Astrocyte of the cerebellum (primary cell): ENCODE results near the gene SKOR1.

Experiments used
- DNase-seq: peaks from one replicate; pipeline ENCODE4 v3.0.0-alpha.2; 2011; ENCODE audit warnings: low read depth
- H3K4me3 ChIP-seq: 2 replicates; pipeline ENCODE4 v1.5.1; 2011; ENCODE audit warnings: mild to moderate bottlenecking, low read depth, low read length, moderate library complexity
- CTCF ChIP-seq: IDR thresholded peaks from 2 replicates; pipeline ENCODE4 v1.5.1; 2012; ENCODE audit warnings: low read length, low read depth, moderate library complexity, mild to moderate bottlenecking; ENCODE audit errors: missing control alignments
- in situ Hi-C: cut with HindIII; loops from 2 replicates; pipeline ENCODE4 v1.10.0; 2017; ENCODE audit warnings: low sequenced_read_pairs

Gene SKOR1

GRCh38 chr15:67784856-67785430 lies 40.4 kb upstream of the SKOR1 start:
- no peak for TF ChIP-seq CTCF
- in situ Hi-C loops, result no loop called here
- no peak for DNase-seq
- H3K4me3 ChIP-seq, result no peak overlapping the region

GRCh38 chr15:67785431-67785830 lies 39.9 kb upstream of the SKOR1 start:
- DNase-seq, result no peak
- no peak overlapping the region for H3K4me3 ChIP-seq
- no peak for TF ChIP-seq CTCF
- in situ Hi-C loops, result no loop called here

- DNase-seq, result no peak
- H3K4me3 ChIP-seq, result no peak overlapping the region
- in situ Hi-C loops, result no loop called here
- no peak for TF ChIP-seq CTCF
Observed at GRCh38 chr15:67786646-67787045, 38.7 kb upstream of the SKOR1 start.

- no peak for DNase-seq
- no peak for TF ChIP-seq CTCF
- in situ Hi-C loops, result no loop called here
- no peak overlapping the region for H3K4me3 ChIP-seq
Observed at GRCh38 chr15:67788986-67789385, 36.3 kb upstream of the SKOR1 start.

GRCh38 chr15:67790610-67791319 lies 34.5 kb upstream of the SKOR1 start:
- no peak for DNase-seq
- no peak for TF ChIP-seq CTCF
- H3K4me3 ChIP-seq, result no peak overlapping the region
- in situ Hi-C loops, result no loop called here

- in situ Hi-C loops, result no loop called here
- no peak overlapping the region for H3K4me3 ChIP-seq
- no peak for TF ChIP-seq CTCF
- no peak for DNase-seq
Observed at GRCh38 chr15:67792250-67792942, 32.9 kb upstream of the SKOR1 start.
